ENCODE results near the gene STARD10. TPM values are rescaled to one million over a fixed set of nuclear protein-coding genes. Genes with fewer than 3 reads are reported as not detected.
A peak's percentile ranks its signal among the peaks of the same experiment; 100 is the strongest.

The STARD10 gene
- total RNA-seq, 2 donors from 2014 or later: 9.5 to 17.8 TPM

DNA sequence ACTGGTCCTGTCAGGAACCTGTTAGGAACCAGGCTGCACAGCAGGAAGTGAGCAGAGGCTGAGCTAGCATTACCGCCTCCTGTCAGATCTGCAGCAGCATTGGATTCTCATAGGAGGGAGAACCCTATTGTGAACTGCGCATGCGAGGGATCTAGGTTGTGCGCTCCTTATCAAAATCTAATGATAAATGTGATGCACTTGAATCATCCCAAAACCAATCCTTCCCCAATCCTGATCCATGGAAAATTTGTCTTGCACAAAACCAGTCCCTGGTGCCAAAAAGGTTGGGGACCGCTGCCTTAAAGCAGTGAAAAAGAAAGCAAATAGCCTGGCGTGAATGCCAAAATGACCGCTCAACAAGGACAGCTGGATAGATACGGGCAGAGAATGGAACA, 39.7 kb downstream of the STARD10 start:
- Mint-ChIP-seq H3K36me3 (no peaks in the 10 kb centered on the region), H3K27me3 (no peaks in the 10 kb centered on the region), H3K27ac (no peak overlapping the region), H3K9me3 (no peaks in the 10 kb centered on the region), H3K4me1 (ENCODE audit: low read depth in 2 of 2) (peaks cover 43% of the 10 kb centered on the region in 2 donors), H3K4me3 (no peak overlapping the region)
- DNase-seq (ENCODE audit: low spot score) (no peak), ATAC-seq (no peak)

DNA sequence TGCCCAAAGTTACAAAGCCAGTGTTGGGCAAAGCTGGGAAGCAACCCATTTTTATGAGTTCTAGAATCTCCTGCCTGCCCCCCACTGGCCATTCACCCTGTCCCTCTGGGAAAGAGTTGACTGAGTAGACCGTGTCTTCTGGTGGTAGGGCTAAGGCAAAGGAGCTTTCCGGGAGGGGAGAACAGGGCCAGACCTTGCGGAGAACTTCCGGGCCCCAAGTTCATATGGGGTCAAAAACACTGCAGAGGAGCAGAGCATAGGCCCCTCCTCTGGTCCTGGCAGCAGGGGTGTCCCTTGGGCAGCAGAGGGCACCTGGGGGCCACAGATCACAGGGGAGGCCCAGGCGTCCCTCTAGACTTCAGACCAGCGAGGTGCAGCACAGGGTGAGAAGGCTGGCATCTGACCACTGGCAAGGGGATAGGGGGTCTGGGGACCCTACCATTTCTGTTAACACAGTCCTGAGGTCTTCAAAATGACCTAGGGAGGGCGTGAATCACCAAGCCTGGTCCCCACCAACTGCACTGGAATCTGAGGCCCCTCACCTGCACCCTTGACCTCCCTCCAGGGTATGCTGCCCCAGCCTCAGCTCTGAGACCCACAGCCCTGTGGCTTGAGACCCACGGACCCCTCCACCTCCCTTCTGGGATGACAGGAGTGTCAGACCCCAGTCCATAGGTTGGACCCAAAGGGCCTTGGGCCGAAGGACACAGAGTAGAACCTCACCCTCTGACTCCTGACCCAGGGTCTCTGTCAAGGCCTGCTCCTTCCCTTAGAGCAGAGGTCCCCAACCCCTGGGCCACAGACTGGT, 40.3 kb downstream of the STARD10 start:
- DNase-seq (ENCODE audit: low spot score) (no peak), ATAC-seq (no peak)
- Mint-ChIP-seq H3K9me3 (no peaks in the 10 kb centered on the region), H3K36me3 (no peaks in the 10 kb centered on the region), H3K4me1 (ENCODE audit: low read depth in 2 of 2) (peaks cover 43% of the 10 kb centered on the region in 2 donors), H3K27ac (peak overlapping the region; percentile 94 to 99), H3K4me3 (peak overlapping the region; percentile 97), H3K27me3 (no peaks in the 10 kb centered on the region)

DNA sequence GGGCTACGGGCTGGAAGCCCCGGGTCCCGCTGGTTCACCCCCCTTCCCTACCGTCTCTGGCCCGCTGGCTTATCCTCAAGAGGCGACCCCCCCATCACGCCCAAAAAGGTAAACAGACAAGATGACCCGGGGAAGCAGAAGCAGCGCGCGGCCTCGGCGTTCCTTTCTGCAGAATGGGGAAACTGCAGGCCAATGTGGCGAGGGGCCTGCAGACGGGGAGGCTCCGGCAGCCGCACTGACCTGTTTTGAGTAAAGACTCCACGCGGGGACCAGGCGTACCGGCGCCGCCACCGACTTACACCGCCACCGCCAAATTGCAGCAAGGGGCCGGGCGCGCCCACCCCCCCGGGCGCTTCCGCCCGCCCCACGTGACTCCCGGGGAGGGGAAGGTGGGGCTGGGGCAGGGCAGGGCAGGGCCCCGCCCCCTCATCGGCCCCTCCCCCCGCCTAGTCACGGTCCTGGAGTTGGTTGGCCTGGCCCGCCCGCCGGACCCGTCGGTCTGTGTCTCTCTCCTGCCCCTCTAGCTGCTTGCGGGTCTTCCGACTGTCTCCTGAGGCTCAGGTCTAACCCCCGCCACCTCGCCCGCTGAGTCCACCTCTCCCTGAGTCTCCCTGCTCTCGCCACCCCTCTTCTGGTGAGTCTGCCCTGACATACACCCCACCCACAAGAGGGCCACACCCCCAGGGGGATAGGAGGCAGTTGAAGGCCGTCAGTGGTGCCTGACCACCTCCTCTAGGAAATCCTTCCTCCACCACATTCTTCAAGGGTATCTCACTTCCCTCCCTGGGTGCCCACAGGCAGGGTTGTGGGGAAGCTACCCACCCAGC, 41.5 kb downstream of the STARD10 start, which contains the start of gene ARAP1:
Gene ARAP1, minus strand, starts transcription at position 321 of the 827 bp plus-strand sequence. CDS start 25,280 bp downstream, outside the sequence.
- no peaks in the 10 kb centered on the region for H3K9me3 Mint-ChIP-seq
- H3K36me3 Mint-ChIP-seq: no peaks in the 10 kb centered on the region
- peak within 1 kb of the TSS; percentile 97 for H3K4me3 Mint-ChIP-seq
- ATAC-seq (peak; percentile 87 to 88), DNase-seq (ENCODE audit: low spot score) (peak; percentile 83)
- peaks cover 44 to 45% of the 10 kb centered on the region in 2 donors for H3K4me1 Mint-ChIP-seq (ENCODE audit: low read depth in 2 of 2)
- no peaks in the 10 kb centered on the region for H3K27me3 Mint-ChIP-seq
- peak within 1 kb of the TSS; percentile 94 to 99 for H3K27ac Mint-ChIP-seq

DNA sequence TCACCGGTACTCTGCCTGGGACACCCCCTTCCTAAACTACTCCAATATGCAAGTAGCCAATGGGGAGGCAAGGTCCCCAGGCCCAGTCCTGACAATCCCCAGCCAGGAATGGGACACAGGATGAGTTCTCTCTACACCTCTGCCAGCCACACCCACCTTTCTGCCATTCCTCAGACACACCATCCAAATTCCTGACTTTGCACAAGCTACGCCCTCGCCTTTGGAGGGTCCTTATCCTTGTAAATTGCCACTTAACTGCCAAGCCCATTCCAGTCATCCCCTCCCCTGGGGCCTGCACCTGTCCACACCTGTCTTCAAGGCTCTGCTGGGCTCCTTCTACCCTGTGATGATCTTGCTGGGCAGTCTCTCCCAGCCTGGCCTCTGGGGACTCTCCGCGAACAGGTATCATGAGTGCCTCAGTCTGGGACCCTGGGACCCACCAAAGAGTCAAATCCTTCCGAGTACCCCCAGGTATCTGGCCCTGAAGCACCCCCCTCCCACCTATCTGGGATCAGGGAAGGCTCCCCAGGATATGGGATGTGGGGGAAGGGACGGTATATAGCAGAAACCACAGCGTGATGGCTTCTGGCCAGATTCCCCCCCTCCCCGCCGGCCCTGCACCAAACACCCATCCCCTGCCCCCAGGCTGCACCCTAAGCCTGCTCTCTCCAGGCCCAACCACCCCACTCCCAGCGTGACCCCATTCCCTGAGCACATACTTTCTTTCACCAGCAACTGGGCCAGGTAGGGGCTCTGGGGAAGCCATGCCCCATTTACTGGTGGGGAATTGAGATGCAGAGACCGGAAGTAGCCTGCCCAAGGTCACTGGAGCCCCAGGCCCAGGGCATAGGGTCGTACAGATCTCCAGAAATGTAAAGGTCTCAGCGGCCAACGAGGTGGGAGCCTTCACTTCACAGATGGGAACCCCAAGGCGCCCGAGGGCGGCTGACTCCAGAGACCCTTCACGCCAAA, 42.4 kb downstream of the STARD10 start:
- Mint-ChIP-seq H3K4me3 (peak overlapping the region; percentile 97), H3K27ac (peak overlapping the region; percentile 94 to 99), H3K9me3 (no peaks in the 10 kb centered on the region), H3K27me3 (no peaks in the 10 kb centered on the region), H3K4me1 (ENCODE audit: low read depth in 2 of 2) (peaks cover 44 to 47% of the 10 kb centered on the region in 2 donors), H3K36me3 (no peaks in the 10 kb centered on the region)
- no peak for ATAC-seq
- no peak for DNase-seq (ENCODE audit: low spot score)

DNA sequence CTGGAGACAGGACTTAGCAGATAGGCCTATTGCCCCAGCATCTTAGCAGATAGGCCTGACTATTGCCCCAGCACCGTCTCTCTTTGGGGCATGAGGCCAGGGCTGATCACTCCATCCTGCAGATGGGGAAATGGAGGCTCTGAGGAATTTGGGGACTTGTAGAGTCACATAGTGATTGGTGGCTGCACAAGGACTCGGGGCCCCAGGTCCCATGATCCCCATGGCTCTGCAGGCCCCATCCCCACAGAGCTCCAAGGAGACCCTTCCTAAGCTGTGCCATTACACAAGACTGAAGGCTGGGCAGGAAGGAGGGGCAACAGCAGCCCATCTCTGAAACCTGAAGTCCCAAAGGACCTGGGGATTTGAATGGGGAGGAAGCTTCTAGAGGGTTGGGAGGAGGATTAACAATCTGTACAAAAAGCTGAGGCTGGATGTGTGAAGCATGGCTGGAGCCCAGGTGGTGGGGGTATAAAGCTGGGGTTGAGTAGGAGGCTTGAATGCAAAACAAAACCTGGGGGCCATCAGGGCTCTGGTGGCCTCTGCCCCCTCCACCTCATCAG, 43.2 kb downstream of the STARD10 start:
- Mint-ChIP-seq H3K9me3 (no peaks in the 10 kb centered on the region), H3K27ac (peak overlapping the region; percentile 94 to 99)

DNA sequence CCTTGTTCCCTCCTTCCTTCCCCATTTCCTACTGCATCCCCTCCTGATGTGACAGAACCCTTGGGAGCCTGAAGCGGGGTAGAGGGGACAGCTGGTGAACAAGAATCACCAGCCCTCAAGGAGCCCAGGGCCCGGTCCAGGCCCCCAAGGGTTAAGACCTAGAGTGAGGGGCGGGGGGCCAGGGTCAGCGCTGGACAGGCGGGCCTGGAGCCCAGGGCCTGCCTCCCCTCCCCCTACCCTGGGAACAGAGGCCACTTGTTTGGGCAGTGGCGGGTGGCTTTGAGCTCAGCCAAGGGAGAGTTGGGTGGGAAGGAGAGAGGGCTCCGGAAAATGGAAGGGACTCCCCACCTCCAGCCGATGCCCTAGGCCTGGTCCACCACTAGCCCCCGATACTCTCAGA, 43.8 kb downstream of the STARD10 start:
- H3K4me3 Mint-ChIP-seq: peak overlapping the region; percentile 97
- peaks cover 42 to 44% of the 10 kb centered on the region in 2 donors for H3K4me1 Mint-ChIP-seq (ENCODE audit: low read depth in 2 of 2)
- ATAC-seq (no peak), DNase-seq (ENCODE audit: low spot score) (no peak)
- H3K27me3 Mint-ChIP-seq: no peaks in the 10 kb centered on the region
- no peaks in the 10 kb centered on the region for H3K36me3 Mint-ChIP-seq
- H3K9me3 Mint-ChIP-seq: no peaks in the 10 kb centered on the region
- H3K27ac Mint-ChIP-seq: peak overlapping the region; percentile 94 to 99

More for the DNA sequence above, 43.2 kb downstream of the STARD10 start:
- DNase-seq (ENCODE audit: low spot score) (no peak), ATAC-seq (no peak)
- Mint-ChIP-seq H3K36me3 (no peaks in the 10 kb centered on the region), H3K27me3 (no peaks in the 10 kb centered on the region), H3K4me1 (ENCODE audit: low read depth in 2 of 2) (peaks cover 42 to 44% of the 10 kb centered on the region in 2 donors), H3K4me3 (peak overlapping the region; percentile 97)

DNA sequence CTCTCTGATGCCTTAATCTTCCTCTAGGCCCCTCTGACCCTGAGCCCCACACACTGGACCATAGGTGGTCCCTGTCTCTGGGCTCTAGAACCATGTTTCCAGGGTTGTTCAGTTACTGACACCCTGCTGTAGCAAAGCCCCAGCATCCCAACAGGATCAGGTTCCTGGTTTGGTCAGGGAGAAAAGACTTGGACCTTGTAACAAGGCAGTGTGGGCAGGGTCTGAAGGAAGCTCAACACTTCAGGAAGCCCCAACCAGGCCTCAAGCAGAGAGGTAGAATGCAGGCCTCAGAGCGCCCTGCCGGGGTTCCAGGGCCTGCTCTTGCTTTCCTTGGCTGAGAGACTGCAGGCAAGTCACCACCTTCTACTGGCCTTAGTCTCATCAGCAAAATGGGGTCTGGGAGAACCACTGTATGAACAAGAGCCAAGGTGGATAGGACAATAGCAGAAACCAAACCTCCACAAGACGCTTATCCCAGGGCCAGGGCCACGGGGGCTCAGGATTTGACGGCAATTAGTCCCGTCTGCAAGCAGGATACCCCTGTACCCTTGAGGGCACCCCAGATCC, 46.5 kb downstream of the STARD10 start:
- H3K27me3 Mint-ChIP-seq: no peaks in the 10 kb centered on the region
- H3K9me3 Mint-ChIP-seq: no peaks in the 10 kb centered on the region
- ATAC-seq: no peak
- peak overlapping the region; percentile 94 to 99 for H3K27ac Mint-ChIP-seq
- H3K36me3 Mint-ChIP-seq: no peaks in the 10 kb centered on the region
- DNase-seq (ENCODE audit: low spot score): no peak
- no peak overlapping the region for H3K4me3 Mint-ChIP-seq
- peaks cover 54 to 56% of the 10 kb centered on the region in 2 donors for H3K4me1 Mint-ChIP-seq (ENCODE audit: low read depth in 2 of 2)

DNA sequence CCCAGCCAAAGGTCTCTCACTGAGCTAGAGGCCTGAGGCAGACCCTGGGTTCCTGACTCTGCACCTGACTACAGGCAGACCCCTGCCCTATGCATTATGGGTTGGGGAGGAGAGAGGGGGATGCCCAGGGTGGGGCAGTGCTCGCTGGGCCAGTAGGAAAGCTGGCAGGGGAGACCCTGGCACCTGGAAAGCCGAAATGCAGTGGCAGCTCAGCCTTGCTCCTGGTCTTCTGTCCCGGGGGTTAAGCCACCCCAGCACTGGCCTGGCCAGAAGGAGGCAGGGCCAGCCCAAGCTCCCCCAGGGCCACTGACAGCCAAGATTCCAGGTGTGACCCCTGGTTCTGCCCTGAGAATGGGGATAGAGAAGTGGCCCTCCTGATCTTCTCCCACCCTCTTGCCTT, 47.0 kb downstream of the STARD10 start:
- Mint-ChIP-seq H3K27ac (peak overlapping the region; percentile 94 to 99), H3K27me3 (no peaks in the 10 kb centered on the region), H3K4me1 (ENCODE audit: low read depth in 2 of 2) (peaks cover 58 to 62% of the 10 kb centered on the region in 2 donors), H3K36me3 (no peaks in the 10 kb centered on the region), H3K9me3 (no peaks in the 10 kb centered on the region), H3K4me3 (no peak overlapping the region)
- DNase-seq (ENCODE audit: low spot score) (no peak), ATAC-seq (no peak)

DNA sequence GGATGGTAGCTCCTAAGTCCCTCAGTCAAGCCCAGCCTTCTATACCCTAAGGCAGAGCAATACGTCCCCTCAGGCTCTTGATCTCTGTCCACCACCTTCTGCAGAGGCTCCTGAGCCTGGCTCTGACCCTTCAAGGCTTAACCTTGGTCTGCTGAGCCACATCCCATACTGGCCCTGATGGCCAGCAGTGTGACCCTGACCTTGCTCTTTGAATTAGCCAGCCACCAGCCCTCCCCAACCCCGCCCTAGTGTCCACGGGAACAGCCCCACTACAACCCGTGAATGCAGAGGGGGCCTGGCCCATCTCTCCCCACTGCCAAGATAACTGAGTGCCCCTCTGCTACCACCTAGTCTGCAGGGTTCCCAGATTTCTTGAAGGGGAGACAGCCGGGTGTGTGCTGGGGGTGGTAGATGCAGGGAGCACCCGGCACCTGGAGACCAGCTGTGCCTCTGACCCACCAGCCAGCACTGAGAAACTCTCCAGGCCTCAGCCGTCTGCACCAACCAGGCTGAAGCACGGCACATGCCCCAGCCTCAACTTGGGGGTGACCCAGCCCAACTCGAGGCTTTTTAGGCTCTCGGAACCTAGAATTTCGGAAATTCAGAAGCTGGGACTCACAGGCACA, 47.8 kb downstream of the STARD10 start:
- H3K4me3 Mint-ChIP-seq: no peak overlapping the region
- no peaks in the 10 kb centered on the region for H3K9me3 Mint-ChIP-seq
- peaks cover 61 to 66% of the 10 kb centered on the region in 2 donors for H3K4me1 Mint-ChIP-seq (ENCODE audit: low read depth in 2 of 2)
- no peaks in the 10 kb centered on the region for H3K36me3 Mint-ChIP-seq
- no peak for DNase-seq (ENCODE audit: low spot score)
- peak overlapping the region in 1 of 2 donors; percentile 45 for H3K27ac Mint-ChIP-seq
- H3K27me3 Mint-ChIP-seq: no peaks in the 10 kb centered on the region
- ATAC-seq: no peak

DNA sequence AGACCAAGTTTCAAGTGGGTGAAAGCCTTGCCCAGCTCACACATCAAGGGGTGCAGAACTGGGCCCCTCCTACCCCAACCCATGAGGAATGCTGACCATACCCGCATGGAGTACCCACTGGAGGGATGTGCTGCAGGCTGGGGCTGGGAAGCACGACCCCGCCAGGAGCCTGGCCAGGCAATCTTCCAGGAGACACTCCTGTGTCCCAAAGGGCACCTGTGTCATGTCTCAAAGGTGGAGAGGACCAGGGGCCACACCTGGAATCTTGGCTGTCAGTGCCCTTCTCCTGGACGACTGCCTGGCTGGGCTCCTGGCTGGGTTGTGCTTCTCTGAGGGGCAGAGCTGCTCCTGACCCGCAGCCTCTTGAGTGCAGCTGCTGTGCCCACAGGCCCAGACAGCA, 48.3 kb downstream of the STARD10 start:
- no peak overlapping the region for H3K4me3 Mint-ChIP-seq
- peaks cover 61 to 64% of the 10 kb centered on the region in 2 donors for H3K4me1 Mint-ChIP-seq (ENCODE audit: low read depth in 2 of 2)
- no peaks in the 10 kb centered on the region for H3K27me3 Mint-ChIP-seq
- no peaks in the 10 kb centered on the region for H3K36me3 Mint-ChIP-seq
- H3K27ac Mint-ChIP-seq: peak overlapping the region in 1 of 2 donors; percentile 45
- ATAC-seq: no peak
- no peaks in the 10 kb centered on the region for H3K9me3 Mint-ChIP-seq
- DNase-seq (ENCODE audit: low spot score): no peak

DNA sequence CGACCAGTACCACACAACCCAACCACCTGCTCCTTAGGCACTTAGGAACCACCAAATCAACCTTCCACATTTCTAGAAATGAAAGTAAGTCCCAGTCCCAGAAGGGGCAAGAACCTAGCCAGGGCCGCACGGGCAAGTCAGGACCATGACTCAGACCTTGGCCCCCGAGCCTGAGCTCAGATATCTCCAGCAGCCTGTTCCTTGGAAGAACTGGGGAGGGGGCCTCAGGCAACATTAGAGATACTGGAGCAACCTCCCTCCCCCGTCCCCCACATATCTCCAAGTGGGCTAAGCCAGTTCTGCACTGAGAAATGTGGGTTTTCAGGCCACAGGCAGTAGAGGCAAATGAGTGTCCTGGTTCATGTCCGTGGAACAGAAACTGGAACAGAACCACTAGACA, 49.4 kb downstream of the STARD10 start:
- H3K4me3 Mint-ChIP-seq: peak overlapping the region; percentile 82

More for the DNA sequence above, 49.4 kb downstream of the STARD10 start:
- DNase-seq (ENCODE audit: low spot score): no peak
- Mint-ChIP-seq H3K9me3 (no peaks in the 10 kb centered on the region), H3K27ac (peak overlapping the region; percentile 95 to 96), H3K36me3 (no peaks in the 10 kb centered on the region), H3K4me1 (ENCODE audit: low read depth in 2 of 2) (peaks cover 61 to 67% of the 10 kb centered on the region in 2 donors), H3K27me3 (no peaks in the 10 kb centered on the region)
- ATAC-seq: no peak
